PFSK-1 (cell line): Measurements from ENCODE around the gene ATP1B2.

ENCODE experiments used
- FOXP2 ChIP-seq: optimal IDR thresholded peaks from 2 replicates; pipeline ENCODE3; 2011; ENCODE audit warnings: borderline replicate concordance, control low read depth, inconsistent platforms; ENCODE audit not compliant: insufficient read depth; ENCODE audit errors: extremely low read length, extremely low read depth
- POLR2AphosphoS5 ChIP-seq: IDR thresholded peaks from 2 replicates; pipeline ENCODE4 v1.6.1; 2012; ENCODE audit warnings: low read depth, mild to moderate bottlenecking, control low read depth, low read length, moderate library complexity
- SIN3A ChIP-seq: IDR thresholded peaks from 2 replicates; pipeline ENCODE4 v1.6.1; 2012; ENCODE audit warnings: mild to moderate bottlenecking, low read length, moderate library complexity, borderline replicate concordance; ENCODE audit not compliant: insufficient read depth
- TAF1 ChIP-seq: IDR thresholded peaks from 2 replicates; pipeline ENCODE4 v1.6.1; 2012; ENCODE audit warnings: low read length, control low read depth, borderline replicate concordance; ENCODE audit not compliant: insufficient read depth
- TF ChIP-seq, protein P1 (sequence below), 2 experiments: IDR thresholded peaks; 2 replicates each; pipeline versions ENCODE4 v1.6.1 to v1.8.0; 2011 to 2012; ENCODE audit warnings: low read depth in 2 of 2, low read length in 2 of 2, control low read depth in 1 of 2, inconsistent platforms in 1 of 2, mild to moderate bottlenecking in 1 of 2, moderate library complexity in 1 of 2; ENCODE audit not compliant: insufficient read depth in 1 of 2

ATP1B2 gene

GRCh38 chr17:7613769-7614424, 36.8 kb upstream of the ATP1B2 start:
- TF ChIP-seq, protein P1, sequence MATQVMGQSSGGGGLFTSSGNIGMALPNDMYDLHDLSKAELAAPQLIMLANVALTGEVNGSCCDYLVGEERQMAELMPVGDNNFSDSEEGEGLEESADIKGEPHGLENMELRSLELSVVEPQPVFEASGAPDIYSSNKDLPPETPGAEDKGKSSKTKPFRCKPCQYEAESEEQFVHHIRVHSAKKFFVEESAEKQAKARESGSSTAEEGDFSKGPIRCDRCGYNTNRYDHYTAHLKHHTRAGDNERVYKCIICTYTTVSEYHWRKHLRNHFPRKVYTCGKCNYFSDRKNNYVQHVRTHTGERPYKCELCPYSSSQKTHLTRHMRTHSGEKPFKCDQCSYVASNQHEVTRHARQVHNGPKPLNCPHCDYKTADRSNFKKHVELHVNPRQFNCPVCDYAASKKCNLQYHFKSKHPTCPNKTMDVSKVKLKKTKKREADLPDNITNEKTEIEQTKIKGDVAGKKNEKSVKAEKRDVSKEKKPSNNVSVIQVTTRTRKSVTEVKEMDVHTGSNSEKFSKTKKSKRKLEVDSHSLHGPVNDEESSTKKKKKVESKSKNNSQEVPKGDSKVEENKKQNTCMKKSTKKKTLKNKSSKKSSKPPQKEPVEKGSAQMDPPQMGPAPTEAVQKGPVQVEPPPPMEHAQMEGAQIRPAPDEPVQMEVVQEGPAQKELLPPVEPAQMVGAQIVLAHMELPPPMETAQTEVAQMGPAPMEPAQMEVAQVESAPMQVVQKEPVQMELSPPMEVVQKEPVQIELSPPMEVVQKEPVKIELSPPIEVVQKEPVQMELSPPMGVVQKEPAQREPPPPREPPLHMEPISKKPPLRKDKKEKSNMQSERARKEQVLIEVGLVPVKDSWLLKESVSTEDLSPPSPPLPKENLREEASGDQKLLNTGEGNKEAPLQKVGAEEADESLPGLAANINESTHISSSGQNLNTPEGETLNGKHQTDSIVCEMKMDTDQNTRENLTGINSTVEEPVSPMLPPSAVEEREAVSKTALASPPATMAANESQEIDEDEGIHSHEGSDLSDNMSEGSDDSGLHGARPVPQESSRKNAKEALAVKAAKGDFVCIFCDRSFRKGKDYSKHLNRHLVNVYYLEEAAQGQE (IDR thresholded peaks at IDR 0.05; ENCODE audit: insufficient read depth in 1 of 2, low read depth in 2 of 2, low read length in 2 of 2): no peak
- TF ChIP-seq SIN3A: no peak; the same call in 1 of the 2 replicates
- TF ChIP-seq FOXP2: no peak
- TF ChIP-seq TAF1: no peak
- TF ChIP-seq POLR2AphosphoS5: no peak

DNA sequence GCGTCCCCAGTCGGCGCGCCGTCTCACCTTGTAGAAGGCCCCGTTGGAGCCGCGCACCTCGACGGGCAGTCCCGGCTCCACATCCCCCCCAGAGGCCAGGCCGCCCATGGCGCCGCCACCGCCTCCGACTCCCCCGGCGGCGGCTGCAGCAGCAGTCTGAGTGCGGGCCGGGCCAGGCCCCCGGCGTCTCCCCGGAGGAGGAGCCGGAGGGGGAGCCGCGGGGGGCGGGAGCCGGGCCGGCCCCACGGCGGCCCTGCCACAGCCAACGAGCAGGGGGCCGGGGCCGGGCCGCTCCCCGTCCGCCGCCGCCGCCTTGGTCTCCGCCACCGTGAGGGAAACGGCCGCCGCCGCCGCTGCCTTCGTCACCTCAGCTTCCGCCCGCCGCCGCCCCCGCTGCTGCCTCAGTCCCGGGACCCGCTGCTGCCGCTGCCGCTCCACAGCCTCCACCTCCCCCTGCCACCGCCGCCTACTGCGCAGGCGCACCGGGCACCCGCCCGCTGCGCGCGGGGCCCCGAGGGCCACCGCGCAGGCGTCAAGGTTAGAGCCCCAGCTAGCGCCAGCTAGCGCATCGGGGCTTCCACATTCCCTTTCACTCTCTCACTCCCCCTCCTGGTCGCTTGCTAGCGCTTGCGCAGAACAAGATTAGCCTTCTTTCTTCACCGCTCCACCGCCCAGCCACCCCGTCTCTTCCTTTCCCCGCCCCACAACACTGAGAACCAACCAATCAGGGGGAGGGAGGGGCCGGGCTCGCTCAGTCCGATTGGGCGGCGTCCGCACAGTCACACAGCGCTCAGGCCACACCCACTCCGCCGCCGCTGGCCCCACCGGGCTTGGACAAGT, 36.1 kb upstream of the ATP1B2 start, which contains the start of gene FXR2:
Gene FXR2 (minus strand): TSS at position 473 of the 840 bp plus-strand sequence. CDS start 365 bp downstream, at position 108.
- TF ChIP-seq, protein P1 (IDR thresholded peaks at IDR 0.05; ENCODE audit: insufficient read depth in 1 of 2, low read depth in 2 of 2, low read length in 2 of 2): no peak
- peak; percentile 77 for TF ChIP-seq POLR2AphosphoS5
- 0 out of 2 replicates have a peak, but pooled peaks have one; percentile 72 for TF ChIP-seq SIN3A
- peak; percentile 54 for TF ChIP-seq FOXP2
- TF ChIP-seq TAF1: peak; percentile 83

DNA sequence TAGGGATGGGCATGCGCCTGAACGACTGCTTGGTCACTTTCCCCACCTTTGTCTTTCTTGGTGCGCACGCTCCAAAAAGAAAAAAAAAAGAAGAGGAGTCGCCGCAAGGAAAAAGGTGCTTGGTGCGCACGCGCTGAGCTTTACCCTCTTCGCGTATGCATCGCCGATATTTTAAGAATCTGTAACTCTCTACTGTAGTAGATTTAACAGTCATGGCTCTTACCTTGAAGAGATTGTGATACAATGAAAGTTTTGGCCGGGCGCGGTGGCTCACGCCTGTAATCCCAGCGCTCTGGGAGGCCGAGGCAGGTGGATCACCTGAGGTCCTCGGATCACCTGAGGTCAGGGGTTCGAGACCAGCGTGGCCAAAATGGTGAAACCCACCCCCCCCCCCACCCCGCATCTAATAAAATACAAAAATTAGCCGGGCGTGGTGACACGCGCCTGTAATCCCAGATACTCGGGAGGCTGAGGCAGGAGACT, 35.4 kb upstream of the ATP1B2 start:
- TF ChIP-seq FOXP2: peak; percentile 21
- no peak; the same call in 1 of the 2 replicates for TF ChIP-seq POLR2AphosphoS5

- TF ChIP-seq, protein P1 (IDR thresholded peaks at IDR 0.05; ENCODE audit: insufficient read depth in 1 of 2, low read depth in 2 of 2, low read length in 2 of 2): no peak
- TF ChIP-seq SIN3A (no peak), FOXP2 (no peak), TAF1 (no peak), POLR2AphosphoS5 (no peak)
Measured at GRCh38 chr17:7618608-7619007, 32.1 kb upstream of the ATP1B2 start.

GRCh38 chr17:7620835-7621234, 29.9 kb upstream of the ATP1B2 start:
- TF ChIP-seq SIN3A (no peak), POLR2AphosphoS5 (no peak), FOXP2 (no peak), TAF1 (no peak)
- TF ChIP-seq, protein P1 (IDR thresholded peaks at IDR 0.05; ENCODE audit: insufficient read depth in 1 of 2, low read depth in 2 of 2, low read length in 2 of 2): no peak
